Kasumi-1 (cell line): Measurements from ENCODE around the gene CTTN.

Experiments
- DNase-seq, 2 experiments: peaks; one replicate each; lab custom pipeline; 2025; lab: John Stamatoyannopoulos, UW

CTTN gene

DNA sequence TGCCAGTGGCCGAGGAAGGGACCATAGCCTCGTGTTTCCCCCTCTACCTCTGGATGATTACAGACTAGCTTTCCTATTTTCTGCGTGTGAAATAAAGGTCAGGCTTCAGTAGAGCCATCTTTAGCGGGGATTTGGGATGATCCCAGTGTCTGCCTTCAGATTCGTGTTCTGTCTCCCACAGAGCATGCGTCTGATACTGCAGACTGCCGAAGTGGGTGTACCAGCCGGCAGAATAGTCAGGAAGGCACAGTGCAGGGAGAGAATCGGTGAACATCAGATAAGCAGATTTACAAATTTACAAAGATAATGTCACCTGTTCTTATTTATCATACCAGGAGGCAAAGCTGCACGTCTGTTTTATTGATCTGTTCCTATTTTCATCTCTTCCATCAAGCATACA lies 11.1 kb downstream of the CTTN start:
- no peak for DNase-seq

- DNase-seq: no peak
These were observed 11.5 kb downstream of the CTTN start for GRCh38 chr11:70409871-70410270.

GRCh38 chr11:70410276-70411205 lies 12.2 kb downstream of the CTTN start:
- no peak for DNase-seq

DNA sequence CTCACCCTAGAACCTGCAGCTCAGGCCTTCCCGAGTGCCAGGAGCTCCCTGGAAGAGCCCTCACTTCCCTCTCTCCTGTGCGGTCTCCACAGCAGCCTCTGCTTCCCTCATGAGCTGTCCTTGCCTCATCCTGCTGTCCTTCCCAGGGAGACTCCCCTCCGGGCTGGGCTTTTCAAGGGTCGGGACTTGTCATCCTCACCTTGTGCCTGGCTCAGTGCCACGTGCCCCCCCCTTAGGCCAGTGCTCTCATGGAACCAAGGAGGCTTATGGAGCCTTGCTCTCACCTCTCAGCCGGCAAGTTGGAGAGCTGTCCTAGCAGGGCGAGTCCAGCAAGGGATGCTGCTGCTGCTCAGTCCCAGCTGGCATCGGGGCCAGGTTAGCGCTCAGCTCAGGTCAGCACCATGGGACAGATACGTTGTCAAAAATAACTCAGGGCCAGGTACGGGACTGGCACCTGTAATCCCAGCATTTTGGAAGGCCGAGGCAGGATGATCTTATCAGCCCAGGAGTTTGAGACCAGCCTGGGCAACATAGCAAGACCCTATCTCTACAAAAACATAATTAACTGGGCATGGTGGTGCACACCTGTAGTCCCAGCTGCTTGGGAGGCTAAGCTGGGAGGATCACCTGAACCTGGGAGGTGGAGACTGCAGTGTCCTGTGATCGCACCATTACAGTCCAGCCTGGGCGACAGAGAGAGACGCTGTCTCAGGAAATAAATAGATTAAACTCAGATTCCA lies 13.6 kb downstream of the CTTN start:
- DNase-seq: no peak

DNA sequence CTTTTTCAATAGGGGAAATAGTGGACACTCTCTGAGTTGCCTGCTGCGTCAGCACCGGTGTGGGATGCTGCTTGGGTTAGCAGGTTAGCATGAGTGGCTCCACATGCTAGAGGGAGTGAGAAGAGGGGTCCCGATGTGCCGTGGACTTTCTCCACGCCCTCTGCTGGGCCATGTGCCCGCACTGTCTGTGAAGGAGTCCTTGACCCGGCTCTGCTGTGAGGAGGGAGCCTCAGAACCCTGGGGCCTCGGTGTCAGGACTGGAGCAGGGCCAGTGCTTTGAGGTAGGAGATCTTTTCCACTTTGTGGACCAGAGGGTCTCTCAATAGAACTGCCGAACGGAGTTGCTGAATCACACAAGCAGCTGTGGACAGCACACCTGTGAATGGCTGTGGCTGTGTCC lies 14.8 kb downstream of the CTTN start:
- no peak for DNase-seq

DNA sequence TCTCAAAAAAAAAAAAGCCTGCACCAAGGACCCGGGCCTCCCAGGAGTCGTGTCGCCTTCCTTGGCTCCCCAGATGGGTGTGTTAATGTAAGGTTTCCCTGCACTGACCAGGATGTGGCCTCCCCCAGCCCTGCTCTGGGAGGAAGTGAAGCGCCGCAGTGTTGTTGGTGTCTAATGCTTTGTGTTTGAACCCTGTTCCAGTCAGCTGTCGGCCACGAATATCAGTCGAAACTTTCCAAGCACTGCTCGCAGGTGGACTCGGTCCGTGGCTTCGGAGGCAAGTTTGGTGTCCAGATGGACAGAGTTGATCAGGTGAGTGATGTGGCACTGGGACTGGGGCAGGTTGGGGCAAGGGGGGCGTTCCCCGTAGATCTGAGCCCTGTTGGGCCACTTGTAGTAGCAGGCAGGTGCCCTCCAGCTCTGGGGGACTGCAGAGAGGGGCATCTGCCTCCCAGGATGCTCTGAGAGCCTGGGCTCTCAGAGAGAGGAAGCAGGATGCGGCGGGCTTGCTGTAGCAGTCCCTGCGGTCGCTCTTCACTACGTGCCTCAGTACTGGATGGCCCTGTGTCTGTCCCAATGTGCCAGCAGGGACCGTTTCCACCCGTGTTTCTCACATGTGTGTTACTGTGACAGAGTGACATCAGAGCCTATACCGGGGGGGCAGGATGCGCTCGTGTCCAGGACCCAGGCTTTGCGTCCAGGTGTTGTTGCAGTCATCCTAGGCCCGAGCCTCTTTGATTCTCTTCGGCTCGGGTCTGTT lies 16.2 kb downstream of the CTTN start:
- no peak for DNase-seq

- DNase-seq: no peak
These were observed 16.9 kb downstream of the CTTN start for GRCh38 chr11:70415191-70415590.

DNA sequence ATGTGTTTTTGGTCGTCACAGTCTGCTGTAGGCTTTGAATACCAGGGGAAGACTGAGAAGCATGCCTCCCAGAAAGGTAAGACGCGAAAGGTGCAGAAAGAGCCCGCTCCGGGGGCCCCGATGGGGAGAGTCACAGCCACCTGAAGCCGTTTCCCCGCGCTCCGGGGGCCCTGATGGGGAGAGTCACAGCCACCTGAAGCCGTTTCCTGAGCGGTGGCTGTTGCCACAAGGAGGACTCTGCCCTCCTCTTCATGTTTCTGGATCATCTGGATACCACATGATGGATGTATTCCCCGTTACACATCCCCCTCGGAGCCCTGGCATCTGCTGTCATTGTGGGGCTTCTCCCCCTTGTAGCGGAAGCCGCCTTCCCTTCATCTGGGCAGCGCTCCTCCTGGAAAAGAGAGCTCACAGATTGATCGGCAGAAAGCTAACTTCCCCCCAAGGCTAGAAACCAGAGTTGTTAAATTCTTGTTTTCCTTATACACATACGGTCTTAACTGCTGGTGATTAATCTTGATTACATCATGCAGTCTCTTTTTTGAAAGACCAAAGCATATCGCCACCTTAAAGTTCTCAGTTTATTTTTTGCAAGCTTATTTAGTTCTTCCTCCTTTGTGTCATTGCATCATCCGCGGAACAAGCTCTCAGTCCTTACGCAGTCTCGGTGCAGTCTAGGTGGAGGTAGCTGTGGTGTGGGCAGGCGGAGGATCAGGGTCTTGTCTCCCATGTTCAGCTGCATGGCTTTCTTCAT lies 17.5 kb downstream of the CTTN start:
- no peak for DNase-seq

DNA sequence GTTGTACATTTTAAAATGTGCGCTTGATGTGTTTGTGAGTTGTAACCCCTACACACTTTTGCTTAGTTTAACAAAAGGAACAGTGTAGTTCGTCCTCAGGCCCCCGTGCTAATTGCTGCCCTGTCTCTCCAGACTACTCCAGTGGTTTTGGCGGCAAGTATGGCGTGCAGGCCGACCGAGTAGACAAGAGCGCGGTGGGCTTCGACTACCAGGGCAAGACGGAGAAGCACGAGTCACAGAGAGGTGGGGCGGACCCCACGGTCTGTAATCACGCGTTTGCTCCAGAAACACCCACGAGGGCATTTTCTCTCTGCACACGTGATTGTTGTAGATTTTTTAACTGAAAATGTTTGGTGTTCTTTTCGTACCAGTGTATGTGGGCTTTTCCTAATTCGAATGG lies 18.6 kb downstream of the CTTN start:
- DNase-seq: no peak

DNA sequence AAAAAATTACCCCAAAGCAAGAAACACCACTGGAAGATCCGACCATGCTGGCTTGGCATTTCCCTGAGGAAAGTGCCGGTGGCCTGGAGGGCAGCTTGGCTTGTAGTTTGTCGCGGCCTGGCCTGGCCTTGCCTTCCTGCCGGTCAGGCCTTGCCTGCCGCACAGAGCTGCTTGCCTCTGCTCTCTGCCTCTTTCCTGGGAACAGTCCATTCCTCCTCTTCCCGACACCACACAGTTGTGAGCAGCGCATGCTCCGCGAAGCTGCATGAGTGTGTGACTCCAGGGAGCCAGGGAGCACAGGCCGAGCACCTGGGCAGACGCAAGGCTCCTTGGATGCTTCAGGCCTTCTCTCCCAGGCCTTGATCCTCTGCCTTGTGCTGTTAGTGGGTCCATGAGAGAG lies 19.8 kb downstream of the CTTN start:
- DNase-seq: no peak

- DNase-seq: no peak
These were observed 21.1 kb downstream of the CTTN start for GRCh38 chr11:70419307-70420007.

DNA sequence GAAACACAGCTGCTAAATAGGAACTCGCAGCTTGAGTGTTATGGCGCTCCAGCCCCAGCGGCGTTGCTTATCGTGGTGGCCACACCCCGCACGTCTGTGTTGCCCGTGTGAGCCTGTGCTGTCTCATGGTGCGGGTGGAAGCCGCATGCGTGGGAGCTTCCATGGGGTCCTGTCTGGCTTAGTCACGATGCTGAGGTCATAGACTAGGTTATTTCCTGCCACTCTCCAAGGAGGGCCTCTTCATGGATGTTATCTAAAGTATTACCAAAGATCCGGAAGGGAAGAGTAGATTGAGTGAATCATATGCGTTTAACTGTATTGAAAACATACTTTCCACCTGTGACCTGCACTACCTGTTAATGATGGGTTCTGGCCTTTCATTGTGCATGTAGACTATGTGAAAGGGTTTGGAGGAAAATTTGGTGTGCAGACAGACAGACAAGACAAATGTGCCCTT lies 21.7 kb downstream of the CTTN start:
- no peak for DNase-seq

DNA sequence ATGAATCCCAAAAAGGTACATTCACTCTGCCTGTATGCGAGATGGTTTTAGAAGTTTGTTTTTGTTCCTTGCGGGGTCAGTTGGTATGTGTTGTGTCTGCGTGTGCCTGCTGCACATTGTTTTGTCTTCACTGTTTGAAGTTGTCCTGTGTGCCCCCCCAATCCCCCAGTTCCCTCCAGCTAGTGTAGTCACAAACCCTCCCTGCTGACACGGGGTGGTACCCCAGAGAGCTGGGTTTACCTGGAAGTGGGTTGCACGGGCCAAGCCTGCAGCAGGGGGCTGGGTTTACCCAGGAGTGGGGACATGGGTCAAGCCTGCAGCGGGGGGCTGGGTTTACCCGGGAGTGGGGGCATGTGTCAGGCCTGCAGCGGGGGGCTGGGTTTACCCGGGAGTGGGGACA lies 22.2 kb downstream of the CTTN start:
- DNase-seq: no peak

GRCh38 chr11:70421123-70421522 lies 22.8 kb downstream of the CTTN start:
- no peak for DNase-seq

DNA sequence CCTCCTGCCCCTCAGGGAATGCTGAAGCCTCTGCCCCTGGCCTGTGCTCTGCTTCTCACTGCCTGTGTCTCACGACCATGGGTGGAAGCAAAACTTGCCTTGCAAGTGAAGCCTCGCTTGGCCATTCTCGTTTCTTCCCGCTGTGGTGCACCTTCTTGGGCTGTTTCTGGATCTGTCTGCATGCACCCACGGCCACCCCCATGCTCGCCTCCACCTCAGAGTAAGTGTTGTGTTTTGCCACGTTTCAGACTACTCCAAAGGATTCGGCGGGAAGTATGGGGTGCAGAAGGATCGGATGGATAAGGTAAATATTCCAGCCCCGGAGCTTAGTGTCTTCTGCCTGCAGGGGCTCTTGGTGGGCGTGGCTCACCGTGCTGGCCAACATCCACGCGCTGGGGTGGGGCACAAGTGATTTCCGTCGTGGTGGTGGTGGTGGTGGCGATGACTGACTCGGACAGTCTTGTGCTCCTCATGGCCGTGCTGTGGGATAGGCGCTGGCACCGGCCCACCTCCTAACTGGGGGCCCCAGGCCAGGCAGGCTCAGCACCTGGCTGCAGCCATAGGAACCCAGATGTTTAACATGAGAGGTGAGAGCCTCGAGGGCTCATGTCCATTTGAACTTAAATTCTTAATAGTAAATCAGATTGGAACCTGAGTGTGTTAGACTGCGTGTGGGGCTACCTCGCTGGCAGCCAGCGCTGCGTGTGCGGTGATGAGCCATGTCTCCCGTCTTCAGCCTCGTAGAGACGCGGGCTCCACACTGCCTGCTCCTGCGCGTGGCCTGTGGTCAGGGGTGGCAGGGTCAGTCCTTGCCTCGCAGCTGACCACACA lies 24.6 kb downstream of the CTTN start:
- DNase-seq: no peak

GRCh38 chr11:70423523-70424505 lies 25.5 kb downstream of the CTTN start:
- no peak for DNase-seq

DNA sequence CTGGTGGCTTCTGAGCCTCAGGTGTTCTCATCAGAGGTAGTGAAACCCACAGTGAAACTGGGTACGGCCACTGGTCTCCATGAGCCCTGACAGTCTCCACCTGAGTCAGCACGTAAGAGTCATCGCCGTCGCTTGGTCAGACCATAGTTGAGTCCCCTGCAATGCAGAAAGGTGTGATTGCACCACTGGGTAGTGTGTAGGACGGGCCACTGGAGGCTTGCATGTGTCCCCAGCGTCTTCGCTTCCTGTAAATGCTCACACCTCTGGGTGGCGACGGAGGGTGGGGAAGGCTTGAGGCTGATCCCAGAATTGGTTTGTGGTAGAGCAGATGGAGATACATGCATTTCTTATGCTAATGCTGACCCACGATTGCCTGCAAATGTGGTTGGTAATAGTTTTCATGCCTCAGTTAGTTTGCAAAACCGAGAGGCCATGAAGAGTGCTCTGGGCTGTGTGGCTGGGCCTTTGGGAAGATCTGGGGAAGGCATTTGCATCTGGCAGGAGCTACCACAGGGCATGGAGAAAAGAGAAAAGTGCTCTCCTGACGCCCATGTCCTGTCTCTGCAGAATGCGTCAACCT lies 26.5 kb downstream of the CTTN start:
- no peak for DNase-seq

GRCh38 chr11:70427436-70427835 lies 29.1 kb downstream of the CTTN start:
- DNase-seq: no peak
